IgD-negative memory B cell (primary cell): Measurements from ENCODE around the gene MICAL3. TPM values are rescaled to one million over a fixed set of nuclear protein-coding genes. Genes with fewer than 3 reads are reported as not detected.
A peak's percentile ranks its signal among the peaks of the same experiment; 100 is the strongest.
"Not testable (repeated sequence)": the region's sequence is repeated elsewhere in the genome, so short reads cannot be mapped to it uniquely, and the experiment has no call there.

Source experiments
- H3K27ac Mint-ChIP-seq, 3 donors: one replicate each; pipeline ENCODE4 v1.8.0; 2020 to 2022; ENCODE audit warnings: mild to moderate bottlenecking in 3 of 3, mixed read lengths in 3 of 3, moderate library complexity in 1 of 3
- H3K27me3 Mint-ChIP-seq: one replicate; pipeline ENCODE4 v1.8.0; 2021; ENCODE audit warnings: mixed read lengths
- H3K36me3 Mint-ChIP-seq: one replicate; pipeline ENCODE4 v1.8.0; 2020; ENCODE audit warnings: mild to moderate bottlenecking, mixed read lengths
- H3K4me1 Mint-ChIP-seq, 3 donors: one replicate each; pipeline ENCODE4 v1.8.0; 2020 to 2022; ENCODE audit warnings: mixed read lengths in 3 of 3, mild to moderate bottlenecking in 1 of 3
- H3K4me3 Mint-ChIP-seq, 4 donors: one replicate each; pipeline ENCODE4 v1.8.0; 2020 to 2022; ENCODE audit warnings: mild to moderate bottlenecking in 4 of 4, mixed read lengths in 4 of 4, moderate library complexity in 3 of 4
- H3K9me3 Mint-ChIP-seq, 3 donors: one replicate each; pipeline ENCODE4 v1.8.0; 2020 to 2021; ENCODE audit warnings: mixed read lengths in 3 of 3, mild to moderate bottlenecking in 1 of 3
- polyA plus RNA-seq: library from polyadenylated mRNA; unstranded; fragments of 300-500 nt; fragmentation: Illumina TruSeq; gene quantifications from one replicate; pipeline ENCODE4 v1.2.3, GENCODE V29; 2021

Gene MICAL3
- polyA plus RNA-seq, 1 donor from 2014 or later, result 12.0 TPM

DNA sequence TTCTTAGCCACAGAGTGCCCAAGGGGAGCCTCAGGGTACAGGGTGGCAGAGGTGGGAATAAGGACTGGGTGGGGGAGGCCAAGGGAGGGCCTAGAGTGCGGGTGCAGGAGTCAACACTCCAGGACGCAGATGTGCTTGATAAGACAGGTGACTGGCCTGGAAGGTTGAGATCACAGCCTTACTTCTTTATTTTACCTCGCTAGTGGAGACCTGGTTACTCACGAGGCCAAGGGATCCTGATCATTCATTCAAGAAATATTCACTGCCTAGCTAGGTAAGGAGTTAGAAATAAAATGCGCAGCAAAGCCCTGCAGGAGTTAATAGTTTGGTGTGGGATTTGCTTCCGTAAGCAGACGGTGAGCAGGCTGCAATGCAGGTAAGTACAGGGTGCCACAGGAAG is 40.3 kb upstream of the MICAL3 start:
- peaks cover 1% of the 10 kb centered on the region for H3K27me3 Mint-ChIP-seq
- H3K4me3 Mint-ChIP-seq, result peak overlapping the region in 2 of 4 donors; percentile 37 to 92
- no peaks in the 10 kb centered on the region for H3K36me3 Mint-ChIP-seq
- H3K27ac Mint-ChIP-seq, result no peak overlapping the region
- peaks cover 40 to 54% (median 45%) of the 10 kb centered on the region in 3 donors for H3K4me1 Mint-ChIP-seq
- H3K9me3 Mint-ChIP-seq, result no peaks in the 10 kb centered on the region

DNA sequence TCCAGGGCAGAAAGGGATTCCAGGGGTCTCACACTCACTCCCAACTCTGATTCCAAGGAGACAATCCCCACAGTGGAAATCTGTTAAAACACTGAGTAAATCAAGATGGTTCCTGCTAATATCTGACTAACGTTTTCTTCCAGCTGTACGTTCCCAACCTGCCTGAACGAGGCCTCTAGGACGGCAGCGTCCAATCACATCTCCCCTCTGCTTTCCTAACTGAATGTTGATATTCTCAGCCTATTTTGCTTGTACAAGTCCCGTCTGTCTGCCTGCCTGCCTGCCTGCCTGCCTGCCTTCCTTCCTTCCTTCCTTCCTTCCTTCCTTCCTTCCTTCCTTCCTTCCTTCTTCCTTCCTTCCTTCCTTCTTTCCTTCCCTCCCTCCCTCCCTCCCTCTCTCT is 39.4 kb upstream of the MICAL3 start:
- H3K27me3 Mint-ChIP-seq, H3K4me3 Mint-ChIP-seq, H3K9me3 Mint-ChIP-seq, H3K36me3 Mint-ChIP-seq: not testable (repeated sequence)
- Mint-ChIP-seq H3K4me1 (peaks cover 35 to 53% (median 38%) of the 10 kb centered on the region in 3 donors), H3K27ac (peak overlapping the region in 1 of 3 donors; percentile 67)

- peak overlapping the region in 1 of 4 donors; percentile 3 for H3K4me3 Mint-ChIP-seq
- peak overlapping the region in 1 of 3 donors; percentile 67 for H3K27ac Mint-ChIP-seq
- H3K4me1 Mint-ChIP-seq, result peaks cover 34 to 53% (median 37%) of the 10 kb centered on the region in 3 donors
Observed at GRCh38 chr22:18063306-18063705, 38.9 kb upstream of the MICAL3 start.

DNA sequence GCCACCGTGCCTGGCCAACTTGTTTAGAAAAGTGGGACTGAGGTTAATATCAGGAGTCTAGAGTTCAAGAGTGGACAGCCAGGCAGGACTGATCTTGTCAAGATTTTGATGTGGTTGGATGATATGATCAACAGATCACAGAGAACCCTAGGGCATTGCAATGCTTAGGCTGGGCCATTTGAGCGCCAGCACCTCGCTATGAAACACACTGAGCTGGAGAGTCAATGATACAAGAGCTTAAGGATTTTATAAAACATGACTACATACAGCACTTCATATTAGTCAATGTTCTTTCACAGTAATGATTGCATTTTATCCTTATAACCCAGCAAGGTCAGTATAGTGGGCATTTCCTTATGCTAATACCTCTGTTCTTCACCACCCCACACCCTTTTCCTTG is 38.1 kb upstream of the MICAL3 start:
- peaks cover 34 to 53% (median 37%) of the 10 kb centered on the region in 3 donors for H3K4me1 Mint-ChIP-seq
- no peak overlapping the region for H3K4me3 Mint-ChIP-seq
- H3K36me3 Mint-ChIP-seq, result no peaks in the 10 kb centered on the region
- H3K9me3 Mint-ChIP-seq, result no peaks in the 10 kb centered on the region
- no peak overlapping the region for H3K27ac Mint-ChIP-seq
- peaks cover 1% of the 10 kb centered on the region for H3K27me3 Mint-ChIP-seq

More at GRCh38 chr22:18063306-18063705, 38.9 kb upstream of the MICAL3 start:
- H3K9me3 Mint-ChIP-seq, result no peaks in the 10 kb centered on the region
- H3K36me3 Mint-ChIP-seq, result no peaks in the 10 kb centered on the region
- H3K27me3 Mint-ChIP-seq, result peaks cover 1% of the 10 kb centered on the region

GRCh38 chr22:18060646-18061620 is 36.6 kb upstream of the MICAL3 start:
- Mint-ChIP-seq H3K4me1 (peaks cover 34 to 45% (median 38%) of the 10 kb centered on the region in 3 donors), H3K27ac (peak overlapping the region in 1 of 3 donors; percentile 63), H3K27me3 (no peaks in the 10 kb centered on the region), H3K4me3 (no peak overlapping the region), H3K36me3 (peaks cover under 1% of the 10 kb centered on the region), H3K9me3 (no peaks in the 10 kb centered on the region)

GRCh38 chr22:18059991-18060390 is 35.6 kb upstream of the MICAL3 start:
- Mint-ChIP-seq H3K27ac (peak overlapping the region in 1 of 3 donors; percentile 63), H3K4me3 (no peak overlapping the region), H3K4me1 (peaks cover 33 to 45% (median 36%) of the 10 kb centered on the region in 3 donors), H3K9me3 (no peaks in the 10 kb centered on the region), H3K27me3 (no peaks in the 10 kb centered on the region), H3K36me3 (peaks cover 3% of the 10 kb centered on the region)

- Mint-ChIP-seq H3K36me3 (peaks cover 3% of the 10 kb centered on the region), H3K27ac (peak overlapping the region in 2 of 3 donors; percentile 0 to 93), H3K4me1 (peaks cover 30 to 42% (median 32%) of the 10 kb centered on the region in 3 donors)
Observed at GRCh38 chr22:18059473-18059872, 35.1 kb upstream of the MICAL3 start.

GRCh38 chr22:18059094-18059417 is 34.7 kb upstream of the MICAL3 start:
- H3K36me3 Mint-ChIP-seq, result peaks cover 3% of the 10 kb centered on the region
- H3K4me1 Mint-ChIP-seq, result peaks cover 30 to 42% (median 32%) of the 10 kb centered on the region in 3 donors
- peak overlapping the region in 2 of 3 donors; percentile 0 to 93 for H3K27ac Mint-ChIP-seq
- no peaks in the 10 kb centered on the region for H3K9me3 Mint-ChIP-seq
- no peak overlapping the region for H3K4me3 Mint-ChIP-seq
- no peaks in the 10 kb centered on the region for H3K27me3 Mint-ChIP-seq

More at GRCh38 chr22:18059473-18059872, 35.1 kb upstream of the MICAL3 start:
- Mint-ChIP-seq H3K4me3 (peak overlapping the region in 1 of 4 donors; percentile 15), H3K9me3 (no peaks in the 10 kb centered on the region), H3K27me3 (no peaks in the 10 kb centered on the region)

GRCh38 chr22:18058371-18059093 is 34.2 kb upstream of the MICAL3 start:
- Mint-ChIP-seq H3K4me3 (peak overlapping the region in 2 of 4 donors; percentile 23 to 70), H3K4me1 (peaks cover 30 to 42% (median 32%) of the 10 kb centered on the region in 3 donors), H3K27ac (peak overlapping the region; percentile 93 to 98 (median 97)), H3K9me3 (no peaks in the 10 kb centered on the region), H3K27me3 (no peaks in the 10 kb centered on the region), H3K36me3 (peaks cover 3% of the 10 kb centered on the region)

- Mint-ChIP-seq H3K27me3 (no peaks in the 10 kb centered on the region), H3K36me3 (peaks cover 3% of the 10 kb centered on the region), H3K27ac (peak overlapping the region; percentile 93 to 98 (median 97)), H3K4me3 (peak overlapping the region; percentile 70 to 92 (median 78)), H3K9me3 (no peaks in the 10 kb centered on the region), H3K4me1 (peaks cover 30 to 42% (median 32%) of the 10 kb centered on the region in 3 donors)
Observed at GRCh38 chr22:18057568-18058209, 33.3 kb upstream of the MICAL3 start.

DNA sequence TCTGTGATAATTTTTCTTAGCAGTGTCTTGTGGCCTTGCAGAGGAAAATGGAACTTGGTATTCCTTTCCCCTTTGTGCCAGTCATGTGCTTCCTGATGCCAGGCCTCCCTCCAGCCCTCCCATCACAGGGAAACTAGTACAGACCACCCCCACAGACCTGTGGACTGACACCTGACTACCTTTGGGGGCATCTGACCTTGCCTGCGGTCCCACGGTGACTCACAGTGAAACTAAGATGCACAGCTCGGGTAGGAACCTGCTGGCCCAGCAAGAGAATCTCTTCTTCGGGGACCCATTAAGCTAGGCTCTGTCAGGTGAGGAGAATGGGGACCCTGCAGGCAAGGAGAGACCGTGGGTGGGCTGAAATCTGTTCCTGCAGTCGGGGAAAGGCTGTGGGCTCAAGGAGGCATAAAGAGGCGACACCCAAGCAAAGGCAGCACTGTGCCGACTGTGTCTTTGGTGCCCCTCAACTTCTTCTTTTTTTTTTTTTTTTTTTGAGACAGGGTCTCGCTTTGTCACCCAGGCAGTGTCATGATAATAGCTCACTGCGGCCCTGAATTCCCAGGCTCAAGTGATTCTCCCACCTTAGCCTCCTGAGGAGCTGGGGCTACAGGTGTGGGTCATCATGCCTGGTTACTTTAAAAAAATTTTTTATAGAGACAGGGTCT is 32.6 kb upstream of the MICAL3 start:
- H3K27ac Mint-ChIP-seq, result peak overlapping the region; percentile 93 to 98 (median 97)
- H3K36me3 Mint-ChIP-seq, result peaks cover 3% of the 10 kb centered on the region
- peaks cover 30 to 44% (median 32%) of the 10 kb centered on the region in 3 donors for H3K4me1 Mint-ChIP-seq
- H3K9me3 Mint-ChIP-seq, result no peaks in the 10 kb centered on the region
- peak overlapping the region; percentile 70 to 92 (median 78) for H3K4me3 Mint-ChIP-seq
- no peaks in the 10 kb centered on the region for H3K27me3 Mint-ChIP-seq

- peaks cover 3% of the 10 kb centered on the region for H3K36me3 Mint-ChIP-seq
- H3K4me1 Mint-ChIP-seq, result peaks cover 30 to 44% (median 32%) of the 10 kb centered on the region in 3 donors
- peak overlapping the region; percentile 93 to 98 (median 97) for H3K27ac Mint-ChIP-seq
- H3K9me3 Mint-ChIP-seq, result no peaks in the 10 kb centered on the region
- H3K27me3 Mint-ChIP-seq, result no peaks in the 10 kb centered on the region
- peak overlapping the region; percentile 70 to 92 (median 78) for H3K4me3 Mint-ChIP-seq
Observed at GRCh38 chr22:18056161-18056666, 31.9 kb upstream of the MICAL3 start.

GRCh38 chr22:18055619-18056160 is 31.3 kb upstream of the MICAL3 start:
- no peaks in the 10 kb centered on the region for H3K9me3 Mint-ChIP-seq
- peak overlapping the region; percentile 93 to 98 (median 97) for H3K27ac Mint-ChIP-seq
- peak overlapping the region in 1 of 4 donors; percentile 70 for H3K4me3 Mint-ChIP-seq
- H3K4me1 Mint-ChIP-seq, result peaks cover 30 to 44% (median 32%) of the 10 kb centered on the region in 3 donors
- H3K27me3 Mint-ChIP-seq, result no peaks in the 10 kb centered on the region
- peaks cover 3% of the 10 kb centered on the region for H3K36me3 Mint-ChIP-seq
